ENCODE results near the gene UQCC3.

DNA sequence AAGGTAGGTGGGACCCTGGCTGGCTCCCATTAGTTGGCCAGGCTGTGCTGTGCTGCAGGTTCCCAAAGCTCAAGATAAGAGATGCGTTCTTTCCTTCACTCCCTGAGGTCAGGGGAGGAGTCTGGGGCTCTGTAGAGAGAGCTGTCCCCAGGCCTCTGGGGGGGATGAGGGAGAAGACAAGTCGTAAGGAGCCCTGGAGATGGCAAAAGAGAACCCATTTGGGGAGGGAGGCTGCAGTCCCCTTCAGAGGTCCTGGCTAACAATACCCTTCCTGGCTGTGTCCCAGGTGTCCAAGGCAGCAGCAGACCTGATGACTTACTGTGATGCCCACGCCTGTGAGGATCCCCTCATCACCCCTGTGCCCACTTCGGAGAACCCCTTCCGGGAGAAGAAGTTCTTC lies 36.9 kb downstream of the UQCC3 start:
- no peak for TF ChIP-seq CTCF (conservative IDR thresholded peaks at IDR 0.05; ENCODE audit: low read length)
- no peak for TF ChIP-seq EZH2phosphoT487 (IDR thresholded peaks at IDR 0.05; ENCODE audit: borderline replicate concordance)

Data from Loucy (cell line).